Skeletal muscle cell (primary cell): ENCODE measurements around the gene RSF1.
"Not testable (repeated sequence)": the region's sequence is repeated elsewhere in the genome, so short reads cannot be mapped to it uniquely, and the experiment has no call there.

Source experiments
- DNase-seq: peaks from one replicate; pipeline ENCODE4 v3.0.0-alpha.2; 2010; ENCODE audit warnings: low read depth
- H3K4me3 ChIP-seq: 2 replicates; pipeline ENCODE4 v1.5.1; 2011; ENCODE audit warnings: low read depth, mild to moderate bottlenecking, control low read depth, low read length, moderate library complexity

RSF1 gene, protein sequence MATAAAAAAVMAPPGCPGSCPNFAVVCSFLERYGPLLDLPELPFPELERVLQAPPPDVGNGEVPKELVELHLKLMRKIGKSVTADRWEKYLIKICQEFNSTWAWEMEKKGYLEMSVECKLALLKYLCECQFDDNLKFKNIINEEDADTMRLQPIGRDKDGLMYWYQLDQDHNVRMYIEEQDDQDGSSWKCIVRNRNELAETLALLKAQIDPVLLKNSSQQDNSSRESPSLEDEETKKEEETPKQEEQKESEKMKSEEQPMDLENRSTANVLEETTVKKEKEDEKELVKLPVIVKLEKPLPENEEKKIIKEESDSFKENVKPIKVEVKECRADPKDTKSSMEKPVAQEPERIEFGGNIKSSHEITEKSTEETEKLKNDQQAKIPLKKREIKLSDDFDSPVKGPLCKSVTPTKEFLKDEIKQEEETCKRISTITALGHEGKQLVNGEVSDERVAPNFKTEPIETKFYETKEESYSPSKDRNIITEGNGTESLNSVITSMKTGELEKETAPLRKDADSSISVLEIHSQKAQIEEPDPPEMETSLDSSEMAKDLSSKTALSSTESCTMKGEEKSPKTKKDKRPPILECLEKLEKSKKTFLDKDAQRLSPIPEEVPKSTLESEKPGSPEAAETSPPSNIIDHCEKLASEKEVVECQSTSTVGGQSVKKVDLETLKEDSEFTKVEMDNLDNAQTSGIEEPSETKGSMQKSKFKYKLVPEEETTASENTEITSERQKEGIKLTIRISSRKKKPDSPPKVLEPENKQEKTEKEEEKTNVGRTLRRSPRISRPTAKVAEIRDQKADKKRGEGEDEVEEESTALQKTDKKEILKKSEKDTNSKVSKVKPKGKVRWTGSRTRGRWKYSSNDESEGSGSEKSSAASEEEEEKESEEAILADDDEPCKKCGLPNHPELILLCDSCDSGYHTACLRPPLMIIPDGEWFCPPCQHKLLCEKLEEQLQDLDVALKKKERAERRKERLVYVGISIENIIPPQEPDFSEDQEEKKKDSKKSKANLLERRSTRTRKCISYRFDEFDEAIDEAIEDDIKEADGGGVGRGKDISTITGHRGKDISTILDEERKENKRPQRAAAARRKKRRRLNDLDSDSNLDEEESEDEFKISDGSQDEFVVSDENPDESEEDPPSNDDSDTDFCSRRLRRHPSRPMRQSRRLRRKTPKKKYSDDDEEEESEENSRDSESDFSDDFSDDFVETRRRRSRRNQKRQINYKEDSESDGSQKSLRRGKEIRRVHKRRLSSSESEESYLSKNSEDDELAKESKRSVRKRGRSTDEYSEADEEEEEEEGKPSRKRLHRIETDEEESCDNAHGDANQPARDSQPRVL (N-terminal part only)

DNA sequence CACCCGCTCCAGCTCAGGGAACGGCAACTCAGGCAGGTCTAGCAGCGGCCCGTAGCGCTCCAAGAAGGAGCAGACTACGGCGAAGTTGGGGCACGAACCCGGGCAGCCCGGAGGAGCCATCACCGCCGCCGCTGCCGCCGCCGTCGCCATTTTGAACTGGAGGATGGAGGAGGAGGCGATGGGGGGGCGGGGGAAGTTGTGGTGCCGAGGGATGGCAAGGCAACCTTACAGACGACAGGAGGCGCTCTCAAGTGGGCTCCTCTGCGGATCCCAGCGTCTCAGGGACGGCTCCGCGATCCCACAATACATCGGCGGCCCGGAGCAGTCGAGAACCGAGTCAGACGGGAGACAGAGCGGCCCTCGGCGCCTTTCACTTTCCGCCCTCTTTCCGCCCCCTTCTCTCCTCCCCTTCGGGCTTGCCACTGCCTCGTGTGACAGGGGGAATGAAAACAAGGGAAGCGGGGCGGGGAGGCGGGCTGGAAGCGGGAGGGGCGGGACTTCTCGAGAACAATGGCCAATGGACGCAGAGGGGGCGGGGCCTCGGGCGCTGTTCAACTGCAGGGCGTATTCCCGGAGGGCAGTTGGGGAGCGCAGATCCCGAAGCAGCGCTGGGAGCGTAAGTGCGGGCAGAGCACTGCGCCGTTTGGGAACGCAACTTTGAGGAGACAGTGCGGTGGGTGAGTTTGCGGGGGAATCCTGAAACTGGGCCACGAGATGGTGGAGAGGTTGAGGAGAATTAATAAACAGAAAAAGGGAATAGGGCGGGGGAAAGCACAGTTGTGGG, at the start of gene RSF1, which contains the start of gene AAMDC:
TSS of gene RSF1 (minus strand) at position 158 of the 784 bp plus-strand sequence. CDS start at position 150, 8 bp downstream.
TSS of gene AAMDC (plus strand) at position 580 of the 784 bp plus-strand sequence. CDS start 21,353 bp downstream, outside the sequence.
- peak within 1 kb of the TSS; percentile 96 for H3K4me3 ChIP-seq
- DNase-seq: peak; percentile 97

DNA sequence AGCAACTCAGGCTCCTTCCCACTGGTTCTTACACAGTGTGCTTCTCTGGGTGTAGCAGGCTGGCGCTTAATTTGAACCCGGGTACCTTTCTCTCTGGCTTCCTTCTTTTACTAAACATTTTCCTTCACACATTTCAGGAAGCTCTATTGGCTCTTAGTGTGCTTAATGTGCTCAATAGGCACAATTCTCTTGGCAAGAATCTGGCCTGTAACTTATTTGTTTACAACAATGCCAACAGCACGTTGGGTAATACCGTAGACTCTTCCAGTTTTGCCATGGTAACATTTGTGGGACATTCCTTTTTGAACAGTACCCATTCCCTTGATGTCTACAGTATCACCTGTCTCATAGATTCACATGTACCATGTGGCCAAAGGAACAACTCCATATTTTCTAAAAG, 48.2 kb upstream of the RSF1 start:
- no peak for DNase-seq

GRCh38 chr11:77866336-77866735, 45.8 kb upstream of the RSF1 start:
- DNase-seq: no peak

More for the DNA sequence above, 48.2 kb upstream of the RSF1 start:
- H3K4me3 ChIP-seq: no peak overlapping the region

DNA sequence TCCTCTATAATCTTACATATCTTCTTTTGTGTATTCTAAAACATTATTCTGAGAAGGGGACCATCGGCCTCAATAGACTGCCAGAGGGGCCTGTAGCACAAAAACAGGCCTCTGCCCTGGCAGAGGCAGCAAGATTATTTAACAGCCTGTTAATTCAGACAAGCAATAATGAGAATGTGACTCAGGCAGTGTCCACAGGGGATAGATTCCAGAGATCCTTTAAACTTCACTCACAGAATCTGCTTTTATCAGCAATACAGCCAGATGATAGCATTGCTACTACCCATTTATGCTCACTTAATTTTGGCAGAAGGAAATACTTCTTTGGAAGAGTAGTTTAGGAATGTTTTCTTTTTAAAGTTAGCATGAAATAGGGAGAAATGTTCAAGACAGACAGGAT, 45.3 kb upstream of the RSF1 start:
- DNase-seq: no peak
- no peak overlapping the region for H3K4me3 ChIP-seq

More at GRCh38 chr11:77866336-77866735, 45.8 kb upstream of the RSF1 start:
- H3K4me3 ChIP-seq: no peak overlapping the region

- DNase-seq, H3K4me3 ChIP-seq: not testable (repeated sequence)
Measured at GRCh38 chr11:77861444-77861843, 40.9 kb upstream of the RSF1 start.

DNA sequence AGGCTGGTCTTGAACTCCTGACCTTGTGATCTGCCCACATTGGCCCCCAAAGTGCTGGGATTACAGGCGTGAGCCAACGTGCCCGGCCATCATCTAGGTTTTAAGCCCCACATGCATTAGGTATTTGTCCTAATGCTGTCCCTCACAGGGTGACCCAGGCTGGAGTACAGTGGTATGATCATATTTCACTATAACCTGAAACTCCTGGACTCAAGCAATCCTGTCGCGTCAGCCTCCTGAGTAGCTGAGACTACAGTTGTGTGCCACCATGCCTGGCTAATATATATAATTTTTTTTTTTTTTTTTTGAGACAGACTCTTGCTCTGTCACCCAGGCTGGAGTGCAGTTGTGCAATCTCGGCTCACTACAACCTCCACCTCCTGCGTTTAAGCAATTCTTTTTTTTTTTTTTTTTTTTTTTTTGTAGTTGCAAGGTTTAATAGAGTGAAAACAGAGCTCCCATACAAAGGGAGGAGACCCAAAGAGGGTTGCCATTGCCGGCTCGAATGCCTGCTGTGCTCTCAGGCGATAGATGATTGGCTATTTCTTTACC, 37.5 kb upstream of the RSF1 start:
- not testable (repeated sequence) for H3K4me3 ChIP-seq, DNase-seq

GRCh38 chr11:77854838-77855237, 34.3 kb upstream of the RSF1 start:
- DNase-seq: no peak
- no peak overlapping the region for H3K4me3 ChIP-seq

- no peak for DNase-seq
- H3K4me3 ChIP-seq: no peak overlapping the region
Measured at GRCh38 chr11:77851503-77851902, 31.0 kb upstream of the RSF1 start.

DNA sequence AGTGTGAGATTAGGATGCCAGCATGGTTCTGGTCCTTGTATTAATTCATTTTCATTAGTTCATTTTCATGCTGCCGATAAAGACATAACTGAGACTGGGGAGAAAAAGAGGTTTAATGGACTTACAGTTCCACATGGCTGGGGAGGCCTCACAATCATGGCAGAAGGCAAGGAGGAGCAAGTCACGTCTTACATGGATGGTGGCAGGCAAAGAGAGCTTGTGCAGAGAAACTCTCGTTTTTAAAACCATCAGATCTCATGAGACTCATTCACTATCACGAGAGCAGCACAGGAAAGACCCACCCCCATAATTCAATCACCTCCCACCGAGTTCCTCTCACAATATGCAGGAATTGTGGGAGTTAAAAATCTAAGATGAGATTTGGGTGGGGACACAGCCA, 23.2 kb upstream of the RSF1 start:
- not testable (repeated sequence) for DNase-seq, H3K4me3 ChIP-seq

DNA sequence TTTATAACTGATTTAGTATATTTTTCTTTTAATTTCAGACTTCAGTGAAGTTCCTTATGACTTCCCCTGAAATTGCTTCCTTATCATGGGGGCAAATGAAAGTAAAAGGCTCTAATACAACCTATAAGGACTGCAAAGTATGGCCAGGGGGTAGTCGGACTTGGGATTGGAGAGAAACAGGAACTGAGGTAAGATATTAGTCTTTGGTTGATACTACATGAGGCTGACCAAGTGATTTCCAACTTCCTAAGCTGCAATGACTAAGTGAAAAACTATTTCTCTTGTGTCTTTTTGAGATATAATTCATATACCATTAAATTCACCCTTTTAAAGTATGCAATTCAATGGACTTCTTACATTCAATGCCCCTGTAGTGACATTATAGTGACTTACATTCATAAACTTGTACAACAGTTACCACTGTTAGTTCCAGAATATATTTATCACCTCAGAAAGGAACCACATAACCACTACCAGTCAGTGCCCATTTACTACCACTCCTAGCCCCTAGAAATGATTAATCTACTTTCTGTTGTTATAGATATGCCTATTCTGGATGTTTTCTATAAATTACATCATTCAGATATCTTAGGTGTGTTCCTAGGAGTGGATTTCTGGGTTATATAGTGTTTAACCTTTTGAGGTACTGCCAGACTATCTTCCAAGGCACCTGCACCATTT, 22.1 kb upstream of the RSF1 start:
- DNase-seq: no peak
- H3K4me3 ChIP-seq: no peak overlapping the region

GRCh38 chr11:77833302-77833701, 12.8 kb upstream of the RSF1 start:
- DNase-seq: no peak
- H3K4me3 ChIP-seq: no peak overlapping the region

DNA sequence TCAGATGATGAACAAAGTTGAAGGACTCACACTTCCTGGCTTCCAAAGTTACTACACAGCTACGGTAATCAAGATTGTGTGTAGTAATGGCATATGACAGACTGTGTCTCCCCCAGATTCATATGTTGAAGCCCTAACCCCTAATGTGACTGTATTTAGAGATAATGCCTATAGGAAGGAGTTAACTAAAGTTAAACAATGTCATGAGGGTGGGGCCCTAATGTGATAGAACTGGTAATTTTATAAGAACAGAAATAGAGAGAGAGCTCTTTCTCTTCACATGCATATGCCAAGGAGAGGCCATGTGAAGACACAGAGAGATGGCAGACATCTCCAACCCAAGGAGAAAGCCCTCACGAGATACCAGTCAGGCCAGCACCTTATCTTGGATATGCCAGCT, 8.4 kb upstream of the RSF1 start:
- no peak overlapping the region for H3K4me3 ChIP-seq
- no peak for DNase-seq

DNA sequence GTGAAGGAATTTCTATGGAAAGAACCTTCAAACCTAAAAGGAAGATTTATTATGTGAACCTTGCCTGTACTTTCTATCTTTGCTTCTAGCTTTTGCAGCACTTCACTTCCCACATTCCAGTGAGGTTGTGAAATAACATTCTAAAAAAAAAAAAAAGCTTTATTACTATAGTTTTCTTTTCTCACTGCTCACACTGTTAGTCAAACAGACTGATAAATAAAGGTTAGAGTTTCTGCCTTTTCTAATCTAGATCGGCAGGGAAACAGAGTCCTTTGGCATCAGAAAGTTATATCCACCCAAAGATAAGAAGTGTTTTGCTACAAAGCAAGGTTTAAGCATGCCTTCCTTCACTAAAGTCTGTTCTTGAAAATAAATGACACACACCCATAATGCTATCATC, 3.3 kb upstream of the RSF1 start:
- no peak for DNase-seq
- no peak overlapping the region for H3K4me3 ChIP-seq

GRCh38 chr11:77822126-77822525, 1.6 kb upstream of the RSF1 start:
- peak overlapping the region; percentile 96 for H3K4me3 ChIP-seq
- DNase-seq: not testable (repeated sequence)

GRCh38 chr11:77821349-77821851, 878 bp upstream of the RSF1 start:
- no peak for DNase-seq
- peak overlapping the region; percentile 96 for H3K4me3 ChIP-seq

GRCh38 chr11:77819921-77820564, 479 bp downstream of the RSF1 start:
- DNase-seq: no peak

DNA sequence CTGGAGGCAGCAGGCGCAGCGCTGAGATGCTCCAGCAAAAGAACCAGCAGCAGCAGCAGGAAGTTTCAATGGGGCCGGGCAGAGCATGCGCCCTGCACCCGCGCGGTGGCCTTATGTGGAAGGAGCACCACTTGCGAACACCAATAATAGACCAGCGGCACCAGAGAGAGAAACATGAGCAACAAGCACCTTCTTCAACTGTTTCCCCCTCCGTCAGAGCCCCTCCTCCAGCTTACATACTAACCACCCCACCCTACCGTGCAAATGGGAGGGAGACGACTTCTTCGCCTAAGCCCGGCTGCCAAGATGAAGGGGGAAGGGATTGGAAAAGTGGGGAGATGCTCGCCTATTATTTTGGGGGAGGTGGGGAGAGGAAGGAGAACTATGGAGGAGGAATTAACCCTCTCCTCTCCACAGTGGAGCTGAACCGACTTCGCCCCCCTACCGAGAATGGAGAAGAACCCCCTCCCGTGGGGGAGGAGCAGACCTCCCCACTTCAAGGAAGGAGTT, 1.1 kb downstream of the RSF1 start:
- peak; percentile 69 for DNase-seq
- H3K4me3 ChIP-seq: peak overlapping the region; percentile 96

More at GRCh38 chr11:77819921-77820564, 479 bp downstream of the RSF1 start:
- peak overlapping the region; percentile 96 for H3K4me3 ChIP-seq
